Measurements from ENCODE around the gene CARD8.

CARD8 gene

DNA sequence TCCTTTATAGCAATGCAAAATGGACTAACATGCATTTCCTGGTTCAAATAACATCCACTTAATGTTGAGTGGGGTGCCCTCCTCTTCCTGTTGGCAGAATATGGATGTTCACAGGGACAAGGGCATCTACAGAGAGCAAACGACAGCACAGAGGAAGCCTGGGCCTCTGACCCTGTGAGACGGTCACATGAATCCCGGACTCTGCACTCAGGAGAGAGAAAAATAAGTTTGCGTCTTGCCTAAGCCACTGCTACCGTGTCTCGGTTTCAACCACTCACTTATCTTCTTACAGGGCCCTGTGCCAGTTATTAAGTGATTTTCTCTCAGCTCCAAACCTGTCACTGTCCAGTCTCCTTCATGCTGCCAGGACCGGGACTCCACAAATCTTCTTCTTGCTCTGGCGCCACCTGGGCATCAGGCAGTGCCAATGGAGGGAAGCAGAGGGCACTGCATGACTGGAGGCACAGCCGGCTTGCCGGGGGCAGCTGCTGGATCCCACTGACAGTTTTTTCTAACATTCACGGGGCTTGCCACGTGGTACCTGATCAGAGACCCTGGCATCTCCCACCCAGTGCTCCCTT lies 97.4 kb downstream of the CARD8 start:
- TF ChIP-seq, protein P1, sequence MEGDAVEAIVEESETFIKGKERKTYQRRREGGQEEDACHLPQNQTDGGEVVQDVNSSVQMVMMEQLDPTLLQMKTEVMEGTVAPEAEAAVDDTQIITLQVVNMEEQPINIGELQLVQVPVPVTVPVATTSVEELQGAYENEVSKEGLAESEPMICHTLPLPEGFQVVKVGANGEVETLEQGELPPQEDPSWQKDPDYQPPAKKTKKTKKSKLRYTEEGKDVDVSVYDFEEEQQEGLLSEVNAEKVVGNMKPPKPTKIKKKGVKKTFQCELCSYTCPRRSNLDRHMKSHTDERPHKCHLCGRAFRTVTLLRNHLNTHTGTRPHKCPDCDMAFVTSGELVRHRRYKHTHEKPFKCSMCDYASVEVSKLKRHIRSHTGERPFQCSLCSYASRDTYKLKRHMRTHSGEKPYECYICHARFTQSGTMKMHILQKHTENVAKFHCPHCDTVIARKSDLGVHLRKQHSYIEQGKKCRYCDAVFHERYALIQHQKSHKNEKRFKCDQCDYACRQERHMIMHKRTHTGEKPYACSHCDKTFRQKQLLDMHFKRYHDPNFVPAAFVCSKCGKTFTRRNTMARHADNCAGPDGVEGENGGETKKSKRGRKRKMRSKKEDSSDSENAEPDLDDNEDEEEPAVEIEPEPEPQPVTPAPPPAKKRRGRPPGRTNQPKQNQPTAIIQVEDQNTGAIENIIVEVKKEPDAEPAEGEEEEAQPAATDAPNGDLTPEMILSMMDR (IDR thresholded peaks at IDR 0.05; ENCODE audit: extremely low read depth, missing control alignments), result no peak
- DNase-seq (ENCODE audit: low spot score), result no peak

All from GM20000 (cell line).